HG02571 (cell line): ENCODE data around the gene EXD3.
"Not testable (repeated sequence)": the region's sequence is repeated elsewhere in the genome, so short reads cannot be mapped to it uniquely, and the experiment has no call there.

Experiments
- ATAC-seq: cut with Tn5 transposase; IDR thresholded peaks from one replicate; pipeline ENCODE4 v1.9.1; 2021; ENCODE audit warnings: mild to moderate bottlenecking, moderate library complexity; ENCODE audit not compliant: unreplicated experiment

EXD3 gene

GRCh38 chr9:137415451-137415850, 7.5 kb downstream of the EXD3 start:
- ATAC-seq, result no peak

GRCh38 chr9:137412431-137412830, 10.5 kb downstream of the EXD3 start:
- no peak for ATAC-seq

GRCh38 chr9:137411645-137412380, 11.1 kb downstream of the EXD3 start:
- ATAC-seq, result no peak

- ATAC-seq, result no peak
Observed at GRCh38 chr9:137411260-137411644, 11.7 kb downstream of the EXD3 start.

GRCh38 chr9:137410891-137411249, 12.1 kb downstream of the EXD3 start:
- ATAC-seq, result no peak

GRCh38 chr9:137410236-137410890, 12.6 kb downstream of the EXD3 start:
- not testable (repeated sequence) for ATAC-seq

GRCh38 chr9:137409515-137409914, 13.4 kb downstream of the EXD3 start:
- no peak for ATAC-seq

GRCh38 chr9:137408651-137409405, 14.1 kb downstream of the EXD3 start:
- ATAC-seq, result no peak

- ATAC-seq, result no peak
Observed at GRCh38 chr9:137407590-137408300, 15.2 kb downstream of the EXD3 start.

- no peak for ATAC-seq
Observed at GRCh38 chr9:137406876-137407589, 15.9 kb downstream of the EXD3 start.

- no peak for ATAC-seq
Observed at GRCh38 chr9:137406085-137406760, 16.7 kb downstream of the EXD3 start.

GRCh38 chr9:137405677-137406081, 17.3 kb downstream of the EXD3 start:
- ATAC-seq, result no peak

GRCh38 chr9:137404961-137405567, 17.9 kb downstream of the EXD3 start:
- ATAC-seq, result no peak

GRCh38 chr9:137403269-137403668, 19.7 kb downstream of the EXD3 start:
- ATAC-seq, result no peak

- ATAC-seq, result no peak
Observed at GRCh38 chr9:137402746-137403145, 20.2 kb downstream of the EXD3 start.

- no peak for ATAC-seq
Observed at GRCh38 chr9:137398561-137399468, 24.1 kb downstream of the EXD3 start.

GRCh38 chr9:137397675-137398423, 25.1 kb downstream of the EXD3 start:
- no peak for ATAC-seq
